SK-N-SH treated with all-trans-retinoic acid at 6 μM for 48 hours (cell line): ENCODE measurements around the gene PRKRIP1.

ENCODE experiments used
- ARNTL ChIP-seq: fragments of 450-650 bp; formaldehyde crosslinking; IDR thresholded peaks from 2 replicates; pipeline ENCODE4 v1.5.0; 2020; ENCODE audit warnings: low read depth, mild to moderate bottlenecking, moderate library complexity, borderline replicate concordance
- BACH2 ChIP-seq: fragments of 250-450 bp; sonication (Bioruptor Pico); IDR thresholded peaks from 2 replicates; pipeline ENCODE4 v1.9.0; 2021; ENCODE audit warnings: mild to moderate bottlenecking, borderline replicate concordance
- CSDC2 ChIP-seq: fragments of 250-450 bp; sonication (Bioruptor Pico); IDR thresholded peaks from 2 replicates; pipeline ENCODE4 v1.5.0; 2020; ENCODE audit warnings: mild to moderate bottlenecking, moderate library complexity
- CSRNP3 ChIP-seq: fragments of 250-450 bp; sonication (Bioruptor Pico); IDR thresholded peaks from 2 replicates; pipeline ENCODE4 v1.5.1; 2021; ENCODE audit warnings: mild to moderate bottlenecking, moderate library complexity
- GLIS3 ChIP-seq: fragments of 250-450 bp; sonication (Bioruptor Pico); IDR thresholded peaks from 2 replicates; pipeline ENCODE4 v1.5.0; 2020; ENCODE audit warnings: mild to moderate bottlenecking, moderate library complexity
- ISL1 ChIP-seq: fragments of 250-450 bp; sonication (Bioruptor Pico); IDR thresholded peaks from 2 replicates; pipeline ENCODE4 v2.1.2; 2022; ENCODE audit warnings: mild to moderate bottlenecking, moderate library complexity
- PATZ1 ChIP-seq: fragments of 250-450 bp; sonication (Bioruptor Pico); IDR thresholded peaks from 2 replicates; pipeline ENCODE4 v1.8.0; 2020; ENCODE audit warnings: mild to moderate bottlenecking, moderate library complexity, borderline replicate concordance
- PPARA ChIP-seq: fragments of 250-450 bp; sonication (Bioruptor Pico); IDR thresholded peaks from 2 replicates; pipeline ENCODE4 v1.5.0; 2020; ENCODE audit warnings: mild to moderate bottlenecking, borderline replicate concordance
- RARB ChIP-seq: fragments of 250-450 bp; sonication (Bioruptor Pico); IDR thresholded peaks from 2 replicates; pipeline ENCODE4 v1.8.0; 2021; ENCODE audit warnings: mild to moderate bottlenecking, moderate library complexity
- SNAI2 ChIP-seq: fragments of 250-450 bp; sonication (Bioruptor Pico); IDR thresholded peaks from 2 replicates; pipeline ENCODE4 v1.5.0; 2020; ENCODE audit warnings: mild to moderate bottlenecking, moderate library complexity
- TOX ChIP-seq: fragments of 250-450 bp; sonication (Bioruptor Pico); IDR thresholded peaks from 2 replicates; pipeline ENCODE4 v1.8.0; 2021; ENCODE audit warnings: mild to moderate bottlenecking, moderate library complexity, borderline replicate concordance
- ZNF565 ChIP-seq: fragments of 450-650 bp; formaldehyde crosslinking; conservative IDR thresholded peaks from 2 replicates; pipeline ENCODE4 v1.5.0; 2020; ENCODE audit warnings: low read depth, mild to moderate bottlenecking, moderate library complexity
- ZNF70 ChIP-seq: fragments of 450-650 bp; formaldehyde crosslinking; IDR thresholded peaks from 2 replicates; pipeline ENCODE4 v1.5.0; 2020; ENCODE audit warnings: mild to moderate bottlenecking, moderate library complexity

GRCh38 chr7:102389810-102390209 lies 6.4 kb upstream of the PRKRIP1 start:
- TF ChIP-seq PATZ1 (no peak), ARNTL (CRISPR knock-in tag) (no peak), ISL1 (CRISPR knock-in tag) (no peak), BACH2 (CRISPR knock-in tag) (no peak), CSRNP3 (CRISPR knock-in tag) (no peak), RARB (CRISPR knock-in tag) (no peak), CSDC2 (CRISPR knock-in tag) (no peak), GLIS3 (CRISPR knock-in tag) (no peak), TOX (CRISPR knock-in tag) (no peak), PPARA (CRISPR knock-in tag) (no peak), ZNF70 (CRISPR knock-in tag) (no peak), ZNF565 (no peak), SNAI2 (no peak)
